B cell (primary cell): ENCODE data around the gene COLEC12. TPM values are rescaled to one million over a fixed set of nuclear protein-coding genes. Genes with fewer than 3 reads are reported as not detected.

Experiments used
- ATAC-seq: fragments of 200-7000 bp; cut with Tn5 transposase; one replicate; pipeline ENCODE4 v1.10.0; 2021; ENCODE audit warnings: low read depth, mild to moderate bottlenecking, moderate number of reproducible peaks, moderate library complexity
- CTCF ChIA-PET: fragments of 350-600 bp; sonication (Branson Sonifier 250); formaldehyde crosslinking; loops from one replicate; lab custom pipeline; 2021; ENCODE audit warnings: antibody characterized with exemption, inconsistent platforms; lab: Charles Lee
- POLR2A ChIA-PET: fragments of 350-600 bp; sonication (Branson Sonifier 250); formaldehyde crosslinking; loops from one replicate; lab custom pipeline; 2021; ENCODE audit warnings: antibody characterized with exemption; lab: Charles Lee
- DNase-seq: peaks from one replicate; pipeline ENCODE4 v3.0.0; 2013
- H2AFZ ChIP-seq: 2 replicates; pipeline ENCODE4 v1.6.1; 2012; ENCODE audit warnings: mild to moderate bottlenecking, low read depth, low read length; ENCODE audit not compliant: insufficient read depth, poor library complexity, severe bottlenecking
- H3K27ac ChIP-seq, 2 donors: 1 replicate in 1 of 2; 2 replicates in 1 of 2; pipeline ENCODE4 v1.5.1; 2012 to 2013; ENCODE audit warnings: low read length in 2 of 2, mild to moderate bottlenecking in 2 of 2, moderate library complexity in 1 of 2
- H3K27me3 ChIP-seq, 4 experiments: fragments of 200-600 bp in 1 of 4; sonication (generic) in 1 of 4; replicated peaks in 1 of 4; 1 replicate in 2 of 4; 2 replicates in 2 of 4; pipeline versions ENCODE4 v1.6.1 to v1.7.0; 2013 to 2016; ENCODE audit warnings: low read length in 3 of 4, mild to moderate bottlenecking in 2 of 4, mixed read lengths in 1 of 4, moderate library complexity in 1 of 4; ENCODE audit not compliant: insufficient read depth in 4 of 4, control insufficient read depth in 3 of 4; ENCODE audit errors: control extremely low read depth in 1 of 4
- H3K36me3 ChIP-seq, 2 experiments: replicated peaks in 1 of 2; 1 replicate in 1 of 2; 2 replicates in 1 of 2; pipeline versions ENCODE4 v1.6.1 to v1.7.1; 2013; ENCODE audit warnings: low read length in 1 of 2; ENCODE audit not compliant: insufficient read depth in 2 of 2, control insufficient read depth in 1 of 2; ENCODE audit errors: control extremely low read depth in 1 of 2, extremely low read depth in 1 of 2
- H3K4me1 ChIP-seq, 2 donors: fragments of 200-600 bp in 1 of 2; sonication (generic) in 1 of 2; 1 replicate in 1 of 2; 2 replicates in 1 of 2; pipeline versions ENCODE4 v1.5.1 to v1.6.1; 2013 to 2017; ENCODE audit warnings: low read length in 2 of 2; ENCODE audit not compliant: control insufficient read depth in 2 of 2, insufficient read depth in 2 of 2
- H3K4me2 ChIP-seq: replicated peaks from 2 replicates; pipeline ENCODE3; 2012; ENCODE audit warnings: mild to moderate bottlenecking, low read depth, low read length; ENCODE audit not compliant: poor library complexity, severe bottlenecking
- H3K4me3 ChIP-seq, 5 experiments: fragments of 200-600 bp in 1 of 5; sonication (generic) in 1 of 5; 1 replicate in 3 of 5; 2 replicates in 2 of 5; pipeline versions ENCODE4 v1.5.1 to v1.7.0; 2011 to 2016; ENCODE audit warnings: low read length in 4 of 5, mild to moderate bottlenecking in 4 of 5, low read depth in 2 of 5, control low read depth in 1 of 5, moderate library complexity in 1 of 5; ENCODE audit not compliant: insufficient read depth in 1 of 5; ENCODE audit errors: control extremely low read depth in 1 of 5, extremely low read depth in 1 of 5
- H3K79me2 ChIP-seq: fragments of 200-600 bp; sonication (generic); one replicate; pipeline ENCODE4 v1.6.0; 2016; ENCODE audit warnings: low read length; ENCODE audit not compliant: control insufficient read depth, insufficient read depth
- H3K9ac ChIP-seq: fragments of 200-600 bp; sonication (generic); 2 replicates; pipeline ENCODE4 v1.6.1; 2017; ENCODE audit warnings: mild to moderate bottlenecking, low read length, moderate library complexity
- H3K9me3 ChIP-seq, 3 donors: one replicate each; pipeline versions ENCODE4 v1.6.1 to v1.7.1; 2013; ENCODE audit warnings: low read length in 2 of 3; ENCODE audit not compliant: control insufficient read depth in 2 of 3, insufficient read depth in 1 of 3; ENCODE audit errors: control extremely low read depth in 1 of 3
- H4K20me1 ChIP-seq: 2 replicates; pipeline ENCODE4 v1.6.0; 2012; ENCODE audit warnings: mild to moderate bottlenecking, low read length; ENCODE audit not compliant: insufficient read depth, control insufficient read depth, poor library complexity, severe bottlenecking
- H3K27ac Mint-ChIP-seq: one replicate; pipeline ENCODE4 v1.8.0; 2021; ENCODE audit warnings: mixed read lengths
- H3K27me3 Mint-ChIP-seq: one replicate; pipeline ENCODE4 v1.8.0; 2021; ENCODE audit warnings: mixed read lengths
- H3K4me1 Mint-ChIP-seq: one replicate; pipeline ENCODE4 v1.8.0; 2021; ENCODE audit warnings: mixed read lengths
- H3K4me3 Mint-ChIP-seq: one replicate; pipeline ENCODE4 v1.8.0; 2021; ENCODE audit warnings: mixed read lengths
- H3K9me3 Mint-ChIP-seq: one replicate; pipeline ENCODE4 v1.8.0; 2022; ENCODE audit warnings: mixed read lengths; ENCODE audit not compliant: insufficient read depth
- EZH2 ChIP-seq: IDR thresholded peaks from 2 replicates; pipeline ENCODE4 v1.6.1; 2012; ENCODE audit warnings: borderline replicate concordance, low read depth, mild to moderate bottlenecking, moderate library complexity, low read length; ENCODE audit not compliant: insufficient read depth, poor library complexity, severe bottlenecking
- WGBS: methylation state at CpG from one replicate; pipeline ENCODE4 v1.1.5; 2013; ENCODE audit warnings: missing lambda C conversion rate; ENCODE audit not compliant: insufficient coverage; 5-methylcytosine and 5-hydroxymethylcytosine counted together
- intact Hi-C: fragments of 100-400 bp; cut with micrococcal nuclease; formaldehyde crosslinking; loops from one replicate; pipeline ENCODE4 v1.10.0; 2022
- polyA plus RNA-seq: library from polyadenylated mRNA; depleted of rRNA; stranded (reverse); fragments of >200 nt; gene quantifications from 2 replicates; pipeline ENCODE4 v1.2.3, GENCODE V29; 2012
- total RNA-seq, 2 donors: library from RNA; stranded (reverse); fragments of 120-200 nt in 1 of 2; gene quantifications; 1 replicate in 1 of 2; 2 replicates in 1 of 2; pipeline versions ENCODE4 v1.2.3 to v1.2.4, GENCODE V29; 2013 to 2022
- TF ChIP-seq, protein P1 (sequence below): fragments of 200-600 bp; IDR thresholded peaks from one replicate; pipeline ENCODE4 v1.8.0; 2022; ENCODE audit warnings: antibody characterized with exemption, mild to moderate bottlenecking

The COLEC12 gene
- total and polyA plus RNA-seq, 2 donors (not counting 1 experiment from before 2014, with no cell fraction given), result not detected

DNA sequence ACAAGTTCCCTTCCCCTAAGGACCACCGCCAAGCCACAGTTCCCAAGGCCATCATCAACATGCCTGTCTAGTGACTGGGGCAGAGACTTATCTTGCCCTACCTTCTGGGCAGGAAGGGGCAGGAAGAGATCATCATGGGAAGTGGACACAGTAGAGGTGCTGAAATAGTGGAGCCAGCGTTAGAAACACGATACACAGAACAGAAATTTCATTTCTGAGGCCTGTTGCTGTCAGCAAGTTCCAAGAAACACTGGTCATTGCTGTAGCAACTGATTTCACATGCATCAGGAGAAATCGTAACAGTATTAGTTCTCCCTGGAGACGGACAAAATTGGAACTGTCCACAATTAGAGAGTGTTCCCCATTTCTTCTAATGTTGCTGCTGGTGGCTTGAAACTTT lies 83.0 kb downstream of the COLEC12 start:
- H2AFZ ChIP-seq, result no peak overlapping the region
- ChIA-PET POLR2A (no interaction called here), CTCF (no interaction called here)
- Mint-ChIP-seq H3K4me1 (no peaks in the 10 kb centered on the region), H3K27ac (no peak overlapping the region), H3K4me3 (no peak overlapping the region), H3K9me3 (no peaks in the 10 kb centered on the region), H3K27me3 (no peaks in the 10 kb centered on the region)
- no peaks in the 10 kb centered on the region for H3K4me1 ChIP-seq
- H3K27ac ChIP-seq, result no peak overlapping the region
- ATAC-seq (no peak), DNase-seq (no peak)
- TF ChIP-seq, protein P1, sequence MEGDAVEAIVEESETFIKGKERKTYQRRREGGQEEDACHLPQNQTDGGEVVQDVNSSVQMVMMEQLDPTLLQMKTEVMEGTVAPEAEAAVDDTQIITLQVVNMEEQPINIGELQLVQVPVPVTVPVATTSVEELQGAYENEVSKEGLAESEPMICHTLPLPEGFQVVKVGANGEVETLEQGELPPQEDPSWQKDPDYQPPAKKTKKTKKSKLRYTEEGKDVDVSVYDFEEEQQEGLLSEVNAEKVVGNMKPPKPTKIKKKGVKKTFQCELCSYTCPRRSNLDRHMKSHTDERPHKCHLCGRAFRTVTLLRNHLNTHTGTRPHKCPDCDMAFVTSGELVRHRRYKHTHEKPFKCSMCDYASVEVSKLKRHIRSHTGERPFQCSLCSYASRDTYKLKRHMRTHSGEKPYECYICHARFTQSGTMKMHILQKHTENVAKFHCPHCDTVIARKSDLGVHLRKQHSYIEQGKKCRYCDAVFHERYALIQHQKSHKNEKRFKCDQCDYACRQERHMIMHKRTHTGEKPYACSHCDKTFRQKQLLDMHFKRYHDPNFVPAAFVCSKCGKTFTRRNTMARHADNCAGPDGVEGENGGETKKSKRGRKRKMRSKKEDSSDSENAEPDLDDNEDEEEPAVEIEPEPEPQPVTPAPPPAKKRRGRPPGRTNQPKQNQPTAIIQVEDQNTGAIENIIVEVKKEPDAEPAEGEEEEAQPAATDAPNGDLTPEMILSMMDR, result no peak
- no peak for TF ChIP-seq EZH2
- H4K20me1 ChIP-seq, result no peaks in the 10 kb centered on the region
- H3K4me3 ChIP-seq, result no peak overlapping the region
- no peaks in the 10 kb centered on the region for H3K36me3 ChIP-seq
- no peaks in the 10 kb centered on the region for H3K79me2 ChIP-seq
- H3K9ac ChIP-seq, result no peak overlapping the region
- H3K27me3 ChIP-seq, result no peaks in the 10 kb centered on the region
- no peak overlapping the region for H3K4me2 ChIP-seq
- no peaks in the 10 kb centered on the region for H3K9me3 ChIP-seq
- WGBS, result 78% methylated on average over 4 of the region's 5 CpGs
- intact Hi-C loops, result no loop called here

DNA sequence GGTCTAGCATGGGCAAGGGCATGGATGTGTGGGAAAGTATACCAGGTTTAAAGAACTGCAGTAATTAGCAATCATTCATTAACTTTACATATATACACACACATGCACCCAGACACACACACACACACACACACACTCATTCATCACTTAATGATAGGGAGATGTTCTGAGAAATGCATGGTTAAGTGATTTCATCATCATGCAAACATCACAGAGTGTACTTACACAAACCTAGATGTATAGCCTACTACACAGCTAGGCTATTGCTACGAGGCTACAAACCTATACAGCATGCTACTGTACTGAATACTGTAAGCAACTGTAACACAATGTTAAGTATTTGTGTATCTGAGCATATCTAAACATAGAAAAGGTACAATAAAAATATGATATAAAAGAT lies 83.6 kb downstream of the COLEC12 start:
- intact Hi-C loops, result no loop called here
- no CpG with 5 or more reads among the region's 1 CpG for WGBS
- no peak overlapping the region for H3K4me2 ChIP-seq
- no peak overlapping the region for H3K4me3 ChIP-seq
- Mint-ChIP-seq H3K4me1 (no peaks in the 10 kb centered on the region), H3K27ac (no peak overlapping the region), H3K4me3 (no peak overlapping the region), H3K9me3 (no peaks in the 10 kb centered on the region), H3K27me3 (no peaks in the 10 kb centered on the region)
- H2AFZ ChIP-seq, result no peak overlapping the region
- H3K9ac ChIP-seq, result no peak overlapping the region
- TF ChIP-seq, protein P1, result no peak
- no peak for TF ChIP-seq EZH2
- CTCF ChIA-PET, result no interaction called here
- H3K79me2 ChIP-seq, result no peaks in the 10 kb centered on the region
- no peaks in the 10 kb centered on the region for H4K20me1 ChIP-seq
- H3K27ac ChIP-seq, result no peak overlapping the region
- H3K27me3 ChIP-seq, result no peaks in the 10 kb centered on the region
- ATAC-seq, result no peak
- no peaks in the 10 kb centered on the region for H3K36me3 ChIP-seq
- POLR2A ChIA-PET, result no interaction called here
- DNase-seq, result no peak
- no peaks in the 10 kb centered on the region for H3K9me3 ChIP-seq
- no peaks in the 10 kb centered on the region for H3K4me1 ChIP-seq
